ENCODE measurements around the gene RANBP1. TPM values are rescaled to one million over a fixed set of nuclear protein-coding genes. Genes with fewer than 3 reads are reported as not detected.
A peak's percentile ranks its signal among the peaks of the same experiment; 100 is the strongest.

The RANBP1 gene
- total and polyA plus RNA-seq, 3 donors from 2014 or later = 247 to 318 (median 284) TPM

GRCh38 chr22:20080445-20080775 lies 35.5 kb upstream of the RANBP1 start:
- H3K27me3 ChIP-seq = no peaks in the 10 kb centered on the region
- TF ChIP-seq POLR2A (IDR thresholded peaks at IDR 0.05) = no peak
- TF ChIP-seq CTCF (IDR thresholded peaks at IDR 0.05) = no peak
- peaks cover 37% of the 10 kb centered on the region for H3K4me1 ChIP-seq
- peak; percentile 64 for DNase-seq
- H3K9me3 ChIP-seq = no peaks in the 10 kb centered on the region
- peak overlapping the region; percentile 72 to 94 for H3K27ac ChIP-seq
- intact Hi-C loops (cut with DNase I; ENCODE audit: low total_unique reads) = no loop called here
- H3K4me3 ChIP-seq = peak overlapping the region; percentile 80 to 95
- no peaks in the 10 kb centered on the region for H3K36me3 ChIP-seq (ENCODE audit: low read depth, missing control alignments)
- 1 to 7% methylated on average over 2 to 18 of the region's 34 CpGs for WGBS, 2 donors

- peaks cover 37% of the 10 kb centered on the region for H3K4me1 ChIP-seq
- H3K27ac ChIP-seq = peak overlapping the region; percentile 72 to 94
- 8 to 14% methylated on average over 16 to 27 of the region's 27 CpGs for WGBS, 2 donors
- intact Hi-C loops (cut with DNase I; ENCODE audit: low total_unique reads) = no loop called here
- H3K36me3 ChIP-seq (ENCODE audit: low read depth, missing control alignments) = no peaks in the 10 kb centered on the region
- peak overlapping the region; percentile 80 to 95 for H3K4me3 ChIP-seq
- peak; percentile 29 for DNase-seq
- H3K9me3 ChIP-seq = no peaks in the 10 kb centered on the region
- TF ChIP-seq CTCF (IDR thresholded peaks at IDR 0.05) = no peak
- TF ChIP-seq POLR2A (IDR thresholded peaks at IDR 0.05) = no peak
- no peaks in the 10 kb centered on the region for H3K27me3 ChIP-seq
Observed at GRCh38 chr22:20080776-20081654, 34.9 kb upstream of the RANBP1 start.

- DNase-seq = no peak
- no peak for TF ChIP-seq POLR2A (IDR thresholded peaks at IDR 0.05)
- no peak for TF ChIP-seq CTCF (IDR thresholded peaks at IDR 0.05)
- Histone ChIP-seq H3K4me3 (no peak overlapping the region), H3K27me3 (no peaks in the 10 kb centered on the region), H3K9me3 (no peaks in the 10 kb centered on the region), H3K4me1 (peaks cover 37% of the 10 kb centered on the region), H3K27ac (no peak overlapping the region), H3K36me3 (ENCODE audit: low read depth, missing control alignments) (no peaks in the 10 kb centered on the region)
- intact Hi-C loops (cut with DNase I; ENCODE audit: low total_unique reads) = no loop called here
- 89% methylated on average over 10 of the region's 10 CpGs for WGBS, 2 donors
Observed at GRCh38 chr22:20083157-20083890, 32.6 kb upstream of the RANBP1 start.

GRCh38 chr22:20083891-20084546 lies 31.9 kb upstream of the RANBP1 start:
- H3K27me3 ChIP-seq = no peaks in the 10 kb centered on the region
- H3K36me3 ChIP-seq (ENCODE audit: low read depth, missing control alignments) = no peaks in the 10 kb centered on the region
- H3K4me3 ChIP-seq = no peak overlapping the region
- WGBS, 2 donors = 78 to 86% methylated on average over 10 of the region's 10 CpGs
- intact Hi-C loops (cut with DNase I; ENCODE audit: low total_unique reads) = no loop called here
- TF ChIP-seq POLR2A (IDR thresholded peaks at IDR 0.05) (no peak), CTCF (IDR thresholded peaks at IDR 0.05) (no peak)
- H3K9me3 ChIP-seq = no peaks in the 10 kb centered on the region
- DNase-seq = no peak
- H3K27ac ChIP-seq = no peak overlapping the region
- peaks cover 37% of the 10 kb centered on the region for H3K4me1 ChIP-seq
